ENCODE data around the gene TRMT6.

DNA sequence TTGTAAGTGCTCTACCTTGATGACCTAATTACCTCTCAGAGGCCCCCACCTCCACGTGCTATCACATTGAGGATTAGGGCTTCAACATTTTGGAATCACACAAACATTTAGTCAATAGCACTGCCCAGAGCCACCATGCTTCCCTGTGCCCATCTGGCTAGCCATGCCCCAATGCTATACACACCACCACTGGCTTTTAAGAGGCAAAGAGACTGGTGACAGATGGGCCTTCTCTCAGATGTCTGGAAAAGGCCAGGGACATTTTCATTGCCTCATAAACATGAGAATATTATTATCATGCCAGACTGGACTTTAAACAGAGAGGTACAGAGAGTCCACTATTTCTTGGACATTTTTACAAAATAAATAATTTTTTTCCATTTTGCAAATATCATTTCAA, 29.8 kb downstream of the TRMT6 start:
- TF ChIP-seq, protein P1, sequence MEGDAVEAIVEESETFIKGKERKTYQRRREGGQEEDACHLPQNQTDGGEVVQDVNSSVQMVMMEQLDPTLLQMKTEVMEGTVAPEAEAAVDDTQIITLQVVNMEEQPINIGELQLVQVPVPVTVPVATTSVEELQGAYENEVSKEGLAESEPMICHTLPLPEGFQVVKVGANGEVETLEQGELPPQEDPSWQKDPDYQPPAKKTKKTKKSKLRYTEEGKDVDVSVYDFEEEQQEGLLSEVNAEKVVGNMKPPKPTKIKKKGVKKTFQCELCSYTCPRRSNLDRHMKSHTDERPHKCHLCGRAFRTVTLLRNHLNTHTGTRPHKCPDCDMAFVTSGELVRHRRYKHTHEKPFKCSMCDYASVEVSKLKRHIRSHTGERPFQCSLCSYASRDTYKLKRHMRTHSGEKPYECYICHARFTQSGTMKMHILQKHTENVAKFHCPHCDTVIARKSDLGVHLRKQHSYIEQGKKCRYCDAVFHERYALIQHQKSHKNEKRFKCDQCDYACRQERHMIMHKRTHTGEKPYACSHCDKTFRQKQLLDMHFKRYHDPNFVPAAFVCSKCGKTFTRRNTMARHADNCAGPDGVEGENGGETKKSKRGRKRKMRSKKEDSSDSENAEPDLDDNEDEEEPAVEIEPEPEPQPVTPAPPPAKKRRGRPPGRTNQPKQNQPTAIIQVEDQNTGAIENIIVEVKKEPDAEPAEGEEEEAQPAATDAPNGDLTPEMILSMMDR (conservative IDR thresholded peaks at IDR 0.05): no peak
- TF ChIP-seq ZFX (IDR thresholded peaks at IDR 0.05): no peak

Data from C4-2B (cell line).